ENCODE results near the gene CPM.

- TF ChIP-seq, protein P1, sequence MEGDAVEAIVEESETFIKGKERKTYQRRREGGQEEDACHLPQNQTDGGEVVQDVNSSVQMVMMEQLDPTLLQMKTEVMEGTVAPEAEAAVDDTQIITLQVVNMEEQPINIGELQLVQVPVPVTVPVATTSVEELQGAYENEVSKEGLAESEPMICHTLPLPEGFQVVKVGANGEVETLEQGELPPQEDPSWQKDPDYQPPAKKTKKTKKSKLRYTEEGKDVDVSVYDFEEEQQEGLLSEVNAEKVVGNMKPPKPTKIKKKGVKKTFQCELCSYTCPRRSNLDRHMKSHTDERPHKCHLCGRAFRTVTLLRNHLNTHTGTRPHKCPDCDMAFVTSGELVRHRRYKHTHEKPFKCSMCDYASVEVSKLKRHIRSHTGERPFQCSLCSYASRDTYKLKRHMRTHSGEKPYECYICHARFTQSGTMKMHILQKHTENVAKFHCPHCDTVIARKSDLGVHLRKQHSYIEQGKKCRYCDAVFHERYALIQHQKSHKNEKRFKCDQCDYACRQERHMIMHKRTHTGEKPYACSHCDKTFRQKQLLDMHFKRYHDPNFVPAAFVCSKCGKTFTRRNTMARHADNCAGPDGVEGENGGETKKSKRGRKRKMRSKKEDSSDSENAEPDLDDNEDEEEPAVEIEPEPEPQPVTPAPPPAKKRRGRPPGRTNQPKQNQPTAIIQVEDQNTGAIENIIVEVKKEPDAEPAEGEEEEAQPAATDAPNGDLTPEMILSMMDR (IDR thresholded peaks at IDR 0.05; ENCODE audit: insufficient read depth, low read length, poor library complexity, severe bottlenecking): no peak
- TF ChIP-seq EZH2phosphoT487 (conservative IDR thresholded peaks at IDR 0.05; ENCODE audit: low read length): no peak
These were observed 90.8 kb downstream of the CPM start for GRCh38 chr12:68842123-68842522.

Measured in SU-DHL-6 (cell line).